T47D (cell line): ENCODE measurements around the gene ARPP21.
"Not testable (repeated sequence)": the region's sequence is repeated elsewhere in the genome, so short reads cannot be mapped to it uniquely, and the experiment has no call there.

Experiments
- DNase-seq, 2 experiments: peaks; one replicate each; pipeline versions ENCODE4 v3.0.0 to v3.0.0-alpha.2; 2011 to 2012; ENCODE audit warnings: low read depth in 1 of 2, low spot score in 1 of 2
- JUND ChIP-seq: IDR thresholded peaks from 2 replicates; pipeline ENCODE4 v1.6.1; 2012; ENCODE audit warnings: low read depth
- in situ Hi-C: cut with HindIII; loops from 2 replicates; pipeline ENCODE4 v1.10.0; 2016; ENCODE audit warnings: low sequenced_read_pairs, low pct_unique_long_range_greater_than_20kb

Gene ARPP21

GRCh38 chr3:35639254-35640186, at the start of gene ARPP21:
ARPP21 (plus strand) TSS chr3:35639525; CDS start chr3:35681752, 42,227 bp downstream.
- in situ Hi-C loops = no loop called here
- no peak for TF ChIP-seq JUND
- peak; percentile 20 to 38 for DNase-seq

- in situ Hi-C loops = no loop called here
- no peak for DNase-seq
- TF ChIP-seq JUND = no peak
Observed at GRCh38 chr3:35592589-35593295, 46.6 kb upstream of the ARPP21 start.

- DNase-seq = no peak
- in situ Hi-C loops = no loop called here
- no peak for TF ChIP-seq JUND
Observed at GRCh38 chr3:35594739-35595138, 44.6 kb upstream of the ARPP21 start.

- in situ Hi-C loops = no loop called here
- DNase-seq = no peak
- no peak for TF ChIP-seq JUND
Observed at GRCh38 chr3:35596335-35596995, 42.9 kb upstream of the ARPP21 start.

GRCh38 chr3:35597490-35597889, 41.8 kb upstream of the ARPP21 start:
- DNase-seq = no peak
- no peak for TF ChIP-seq JUND
- in situ Hi-C loops = no loop called here

GRCh38 chr3:35598804-35599203, 40.5 kb upstream of the ARPP21 start:
- in situ Hi-C loops = no loop called here
- TF ChIP-seq JUND = no peak
- DNase-seq = no peak

GRCh38 chr3:35601959-35602358, 37.4 kb upstream of the ARPP21 start:
- in situ Hi-C loops = no loop called here
- no peak for TF ChIP-seq JUND
- DNase-seq = no peak

GRCh38 chr3:35602395-35602936, 36.9 kb upstream of the ARPP21 start:
- no peak for DNase-seq
- no peak for TF ChIP-seq JUND
- in situ Hi-C loops = no loop called here

GRCh38 chr3:35616346-35616745, 23.0 kb upstream of the ARPP21 start:
- no peak for DNase-seq
- no peak for TF ChIP-seq JUND
- in situ Hi-C loops = no loop called here

- no peak for DNase-seq
- in situ Hi-C loops = no loop called here
- TF ChIP-seq JUND = no peak
Observed at GRCh38 chr3:35617370-35617769, 22.0 kb upstream of the ARPP21 start.

- DNase-seq, in situ Hi-C loops: not testable (repeated sequence)
Observed at GRCh38 chr3:35620238-35620637, 19.1 kb upstream of the ARPP21 start.

- DNase-seq = no peak
- no peak for TF ChIP-seq JUND
- in situ Hi-C loops = no loop called here
Observed at GRCh38 chr3:35624698-35625097, 14.6 kb upstream of the ARPP21 start.
